A673 (cell line): ENCODE data around the gene LAMA3. TPM values are rescaled to one million over a fixed set of nuclear protein-coding genes. Genes with fewer than 3 reads are reported as not detected.
"Not testable (repeated sequence)": the region's sequence is repeated elsewhere in the genome, so short reads cannot be mapped to it uniquely, and the experiment has no call there.

Source experiments
- BruUV-seq: library from RNA; stranded (reverse); fragments of 400-500 nt; replicated peaks from 2 replicates; lab custom pipeline; 2021; lab: Mats Ljungman, UMichigan
- CTCF ChIA-PET: fragments of 300-600 bp; sonication (Branson Sonifier 250); formaldehyde crosslinking; loops from one replicate; lab custom pipeline; 2022; ENCODE audit warnings: antibody characterized with exemption; lab: Charles Lee
- POLR2A ChIA-PET: fragments of 300-600 bp; sonication (Branson Sonifier 250); formaldehyde crosslinking; loops from one replicate; lab custom pipeline; 2022; ENCODE audit warnings: antibody characterized with exemption; ENCODE audit not compliant: low non-redundant PET; lab: Charles Lee
- DNase-seq: peaks from one replicate; pipeline ENCODE4 v3.0.0-alpha.2; 2015; ENCODE audit warnings: low spot score
- H3K27ac ChIP-seq: fragments of 200-600 bp; sonication (generic); 2 replicates; pipeline ENCODE4 v1.5.1; 2016; ENCODE audit warnings: mixed run types, low read depth, mild to moderate bottlenecking, mixed read lengths, antibody characterized with exemption, low read length; ENCODE audit not compliant: poor library complexity, severe bottlenecking
- H3K27me3 ChIP-seq: fragments of 200-600 bp; sonication (generic); replicated peaks from 2 replicates; pipeline ENCODE4 v1.6.1; 2017; ENCODE audit warnings: mixed run types, low read depth, mild to moderate bottlenecking, mixed read lengths, antibody characterized with exemption, low read length; ENCODE audit not compliant: insufficient read depth, poor library complexity
- H3K36me3 ChIP-seq: fragments of 200-600 bp; sonication (generic); 2 replicates; pipeline ENCODE4 v1.6.1; 2016; ENCODE audit warnings: mixed run types, mild to moderate bottlenecking, mixed read lengths, antibody characterized with exemption, low read length; ENCODE audit not compliant: insufficient read depth, poor library complexity, severe bottlenecking
- H3K4me1 ChIP-seq: fragments of 200-600 bp; sonication (generic); 2 replicates; pipeline ENCODE4 v1.6.1; 2017; ENCODE audit warnings: mixed run types, mild to moderate bottlenecking, mixed read lengths, antibody characterized with exemption, low read length; ENCODE audit not compliant: insufficient read depth, poor library complexity, severe bottlenecking
- H3K4me3 ChIP-seq: fragments of 200-600 bp; sonication (generic); 2 replicates; pipeline ENCODE4 v1.5.1; 2016; ENCODE audit warnings: low read depth, mixed run types, mild to moderate bottlenecking, mixed read lengths, low read length; ENCODE audit not compliant: poor library complexity, severe bottlenecking
- H3K9me3 ChIP-seq: fragments of 200-600 bp; sonication (generic); 2 replicates; pipeline ENCODE4 v1.6.1; 2016; ENCODE audit warnings: mixed run types, low read depth, mild to moderate bottlenecking, mixed read lengths, antibody characterized with exemption, low read length; ENCODE audit not compliant: poor library complexity, severe bottlenecking
- CTCF ChIP-seq: fragments of 300-800, 200-600 bp; sonication (generic); conservative IDR thresholded peaks from 2 replicates; pipeline ENCODE4 v1.5.1; 2017; ENCODE audit warnings: low read depth, mild to moderate bottlenecking, antibody characterized with exemption, low read length, moderate library complexity, mixed read lengths
- EZH2 ChIP-seq: fragments of 200-600 bp; sonication (generic); IDR thresholded peaks from 2 replicates; pipeline ENCODE4 v1.6.1; 2017; ENCODE audit warnings: borderline replicate concordance, low read depth, mild to moderate bottlenecking, mixed read lengths, antibody characterized with exemption, low read length; ENCODE audit not compliant: poor library complexity, severe bottlenecking
- intact Hi-C: fragments of 100-400 bp; cut with micrococcal nuclease; formaldehyde crosslinking; loops from one replicate; pipeline ENCODE4 v1.10.0; 2022; ENCODE audit not compliant: unreplicated experiment
- total RNA-seq: library from RNA; stranded (reverse); gene quantifications from 2 replicates; pipeline ENCODE4 v1.2.3, GENCODE V29; 2021

The LAMA3 gene
- total RNA-seq, 1 experiment from 2014 or later = 2.7 TPM

- ChIA-PET POLR2A (no interaction called here), CTCF (no interaction called here)
- intact Hi-C loops = no loop called here
- TF ChIP-seq CTCF (no peak), EZH2 (no peak)
- Histone ChIP-seq H3K27ac (no peak overlapping the region), H3K9me3 (no peaks in the 10 kb centered on the region), H3K27me3 (no peaks in the 10 kb centered on the region), H3K36me3 (no peaks in the 10 kb centered on the region), H3K4me3 (no peak overlapping the region), H3K4me1 (peaks cover 6% of the 10 kb centered on the region)
- no peak for DNase-seq
- no TSS peak for BruUV-seq
Observed at GRCh38 chr18:23732439-23732838, 43.2 kb downstream of the LAMA3 start.

GRCh38 chr18:23733265-23733664 lies 44.0 kb downstream of the LAMA3 start:
- H3K27ac ChIP-seq, intact Hi-C loops, POLR2A ChIA-PET, H3K4me3 ChIP-seq, H3K36me3 ChIP-seq, H3K9me3 ChIP-seq, H3K27me3 ChIP-seq, DNase-seq, BruUV-seq, CTCF ChIA-PET, H3K4me1 ChIP-seq: not testable (repeated sequence)

- DNase-seq = no peak
- Histone ChIP-seq H3K9me3 (no peaks in the 10 kb centered on the region), H3K4me3 (no peak overlapping the region), H3K27me3 (no peaks in the 10 kb centered on the region), H3K27ac (no peak overlapping the region), H3K36me3 (no peaks in the 10 kb centered on the region), H3K4me1 (peaks cover 7% of the 10 kb centered on the region)
- no peak for TF ChIP-seq EZH2
- TF ChIP-seq CTCF = no peak
- intact Hi-C loops = no loop called here
- CTCF ChIA-PET = no interaction called here
- POLR2A ChIA-PET = no interaction called here
- BruUV-seq = no TSS peak
Observed at GRCh38 chr18:23733895-23734294, 44.6 kb downstream of the LAMA3 start.

GRCh38 chr18:23735021-23735464 lies 45.8 kb downstream of the LAMA3 start:
- TF ChIP-seq CTCF = no peak
- DNase-seq = peak; percentile 38
- no peaks in the 10 kb centered on the region for H3K9me3 ChIP-seq
- no peak overlapping the region for H3K4me3 ChIP-seq
- no peak overlapping the region for H3K27ac ChIP-seq
- ChIA-PET CTCF (no interaction called here), POLR2A (no interaction called here)
- no peaks in the 10 kb centered on the region for H3K27me3 ChIP-seq
- intact Hi-C loops = loop anchor here (5.0 kb wide), 1 partner anchor 48 kb away; the partner anchor contains the start of gene LAMA3
- H3K36me3 ChIP-seq = no peaks in the 10 kb centered on the region
- H3K4me1 ChIP-seq = peaks cover 18% of the 10 kb centered on the region
- BruUV-seq = no TSS peak
